CD4-positive, CD25-positive, alpha-beta regulatory T cell (primary cell): ENCODE measurements around the gene TRIM15. TPM values are rescaled to one million over a fixed set of nuclear protein-coding genes. Genes with fewer than 3 reads are reported as not detected.

Experiments used
- ATAC-seq, 2 donors: fragments of 150-1000 bp; cut with Tn5 transposase; one replicate each; pipeline ENCODE4 v1.10.0; 2021; ENCODE audit warnings: low read depth in 2 of 2, moderate number of reproducible peaks in 2 of 2, moderate library complexity in 1 of 2
- DNase-seq, 3 donors: peaks; one replicate each; pipeline versions ENCODE4 v3.0.0 to v3.0.0-alpha.2; 2012 to 2022; ENCODE audit warnings: mixed read lengths in 1 of 3
- H3K27ac ChIP-seq: one replicate; pipeline ENCODE4 v1.7.0; 2013; ENCODE audit warnings: mild to moderate bottlenecking, low read length; ENCODE audit not compliant: insufficient read depth, poor library complexity, severe bottlenecking
- H3K27me3 ChIP-seq: one replicate; pipeline ENCODE4 v1.7.0; 2013; ENCODE audit warnings: low read length; ENCODE audit not compliant: control insufficient read depth, insufficient read depth
- H3K36me3 ChIP-seq: one replicate; pipeline ENCODE4 v1.7.0; 2013; ENCODE audit warnings: mild to moderate bottlenecking, low read length, moderate library complexity; ENCODE audit not compliant: control insufficient read depth, insufficient read depth
- H3K4me1 ChIP-seq: 2 replicates; pipeline ENCODE4 v1.7.0; 2013; ENCODE audit warnings: mild to moderate bottlenecking, low read length; ENCODE audit not compliant: insufficient read depth, control insufficient read depth, poor library complexity, severe bottlenecking
- H3K4me3 ChIP-seq: one replicate; pipeline ENCODE4 v1.7.0; 2013; ENCODE audit warnings: low read depth, mild to moderate bottlenecking, low read length, moderate library complexity
- H3K9me3 ChIP-seq, 2 experiments: 1 replicate in 1 of 2; 2 replicates in 1 of 2; pipeline ENCODE4 v1.7.0; 2013; ENCODE audit warnings: low read length in 2 of 2, mild to moderate bottlenecking in 1 of 2, moderate library complexity in 1 of 2; ENCODE audit not compliant: control insufficient read depth in 2 of 2
- H3K27ac Mint-ChIP-seq, 3 donors: one replicate each; pipeline ENCODE4 v1.8.0; 2020 to 2022; ENCODE audit warnings: mild to moderate bottlenecking in 3 of 3, mixed read lengths in 3 of 3, moderate library complexity in 2 of 3
- H3K27me3 Mint-ChIP-seq: one replicate; pipeline ENCODE4 v1.8.0; 2022; ENCODE audit warnings: mild to moderate bottlenecking, mixed read lengths
- H3K36me3 Mint-ChIP-seq: one replicate; pipeline ENCODE4 v1.8.0; 2020; ENCODE audit warnings: mixed read lengths
- H3K4me1 Mint-ChIP-seq, 4 donors: one replicate each; pipeline ENCODE4 v1.8.0; 2020 to 2022; ENCODE audit warnings: mixed read lengths in 4 of 4, mild to moderate bottlenecking in 1 of 4
- H3K4me3 Mint-ChIP-seq, 4 donors: one replicate each; pipeline ENCODE4 v1.8.0; 2020 to 2022; ENCODE audit warnings: mild to moderate bottlenecking in 4 of 4, mixed read lengths in 4 of 4, moderate library complexity in 3 of 4
- H3K9me3 Mint-ChIP-seq, 7 donors: one replicate each; pipeline ENCODE4 v1.8.0; 2020 to 2022; ENCODE audit warnings: mixed read lengths in 7 of 7, mild to moderate bottlenecking in 3 of 7, moderate library complexity in 2 of 7
- polyA plus RNA-seq, 4 donors: library from polyadenylated mRNA; unstranded; fragments of 300-500 nt; fragmentation: Illumina TruSeq; gene quantifications; one replicate each; pipeline ENCODE4 v1.2.3, GENCODE V29; 2021
- total RNA-seq: library from RNA; stranded (reverse); gene quantifications from one replicate; pipeline ENCODE4 v1.2.3, GENCODE V29; 2022

The TRIM15 gene
- total and polyA plus RNA-seq, 5 donors from 2014 or later, result not detected

- H3K4me3 ChIP-seq, result no peak overlapping the region
- Mint-ChIP-seq H3K27me3 (peaks cover 56% of the 10 kb centered on the region), H3K36me3 (no peaks in the 10 kb centered on the region), H3K9me3 (no peaks in the 10 kb centered on the region), H3K4me3 (no peak overlapping the region), H3K4me1 (peaks cover 2 to 24% (median 16%) of the 10 kb centered on the region in 4 donors), H3K27ac (no peak overlapping the region)
- peaks cover 23% of the 10 kb centered on the region for H3K27me3 ChIP-seq
- no peaks in the 10 kb centered on the region for H3K36me3 ChIP-seq
- DNase-seq, result peak in 2 of 3 donors; percentile 40 to 62
- no peak overlapping the region for H3K27ac ChIP-seq
- H3K4me1 ChIP-seq, result peaks cover 11% of the 10 kb centered on the region
- peak; percentile 56 to 67 for ATAC-seq
- H3K9me3 ChIP-seq, result no peaks in the 10 kb centered on the region
Measured at GRCh38 chr6:30169658-30170614, 6.6 kb downstream of the TRIM15 start.

- Mint-ChIP-seq H3K4me3 (peak overlapping the region in 2 of 4 donors; percentile 33 to 34), H3K9me3 (no peaks in the 10 kb centered on the region), H3K4me1 (peaks cover 0 to 21% (median 13%) of the 10 kb centered on the region in 4 donors), H3K36me3 (no peaks in the 10 kb centered on the region), H3K27me3 (peaks cover 72% of the 10 kb centered on the region), H3K27ac (no peak overlapping the region)
- peak in 1 of 2 donors; percentile 21 for ATAC-seq
- Histone ChIP-seq H3K4me1 (peaks cover 11% of the 10 kb centered on the region), H3K9me3 (no peaks in the 10 kb centered on the region), H3K36me3 (no peaks in the 10 kb centered on the region), H3K27me3 (peaks cover 27% of the 10 kb centered on the region), H3K4me3 (no peak overlapping the region), H3K27ac (no peak overlapping the region)
- no peak for DNase-seq
Measured at GRCh38 chr6:30171677-30172471, 8.5 kb downstream of the TRIM15 start.

- no peak for DNase-seq
- Histone ChIP-seq H3K9me3 (no peaks in the 10 kb centered on the region), H3K36me3 (no peaks in the 10 kb centered on the region), H3K4me3 (no peak overlapping the region), H3K27ac (no peak overlapping the region), H3K4me1 (peaks cover 7% of the 10 kb centered on the region), H3K27me3 (peaks cover 32% of the 10 kb centered on the region)
- no peaks in the 10 kb centered on the region for H3K36me3 Mint-ChIP-seq
- peaks cover 0 to 13% (median 7%) of the 10 kb centered on the region in 4 donors for H3K4me1 Mint-ChIP-seq
- ATAC-seq, result no peak
- no peak overlapping the region for H3K27ac Mint-ChIP-seq
- H3K9me3 Mint-ChIP-seq, result no peaks in the 10 kb centered on the region
- H3K27me3 Mint-ChIP-seq, result peaks cover 80% of the 10 kb centered on the region
- peak overlapping the region in 1 of 4 donors; percentile 28 for H3K4me3 Mint-ChIP-seq
Measured at GRCh38 chr6:30172681-30173080, 9.3 kb downstream of the TRIM15 start.

GRCh38 chr6:30175765-30176164 is 12.4 kb downstream of the TRIM15 start:
- H3K27ac ChIP-seq, result no peak overlapping the region
- H3K4me3 Mint-ChIP-seq, result no peak overlapping the region
- no peaks in the 10 kb centered on the region for H3K36me3 Mint-ChIP-seq
- peaks cover 78% of the 10 kb centered on the region for H3K27me3 Mint-ChIP-seq
- H3K4me3 ChIP-seq, result no peak overlapping the region
- peaks cover 0 to 6% (median 0%) of the 10 kb centered on the region in 7 donors for H3K9me3 Mint-ChIP-seq
- peaks cover 0 to 10% (median under 1%) of the 10 kb centered on the region in 4 donors for H3K4me1 Mint-ChIP-seq
- no peak for DNase-seq
- no peaks in the 10 kb centered on the region for H3K36me3 ChIP-seq
- ATAC-seq, result no peak
- peaks cover 35% of the 10 kb centered on the region for H3K27me3 ChIP-seq
- peaks cover 7% of the 10 kb centered on the region for H3K4me1 ChIP-seq
- no peak overlapping the region for H3K27ac Mint-ChIP-seq
- peaks cover 12 to 13% of the 10 kb centered on the region in 2 experiments for H3K9me3 ChIP-seq

GRCh38 chr6:30178837-30179236 is 15.5 kb downstream of the TRIM15 start:
- Histone ChIP-seq H3K4me3 (no peak overlapping the region), H3K27me3 (peaks cover 24% of the 10 kb centered on the region), H3K4me1 (no peaks in the 10 kb centered on the region), H3K27ac (no peak overlapping the region), H3K36me3 (no peaks in the 10 kb centered on the region), H3K9me3 (peaks cover 12 to 13% of the 10 kb centered on the region in 2 experiments)
- no peak for ATAC-seq
- Mint-ChIP-seq H3K27me3 (peaks cover 53% of the 10 kb centered on the region), H3K4me1 (peaks cover 0 to 6% (median 2%) of the 10 kb centered on the region in 4 donors), H3K4me3 (no peak overlapping the region), H3K9me3 (peaks cover 0 to 6% (median 0%) of the 10 kb centered on the region in 7 donors), H3K36me3 (no peaks in the 10 kb centered on the region), H3K27ac (no peak overlapping the region)
- no peak for DNase-seq

- no peak overlapping the region for H3K27ac Mint-ChIP-seq
- ATAC-seq (no peak), DNase-seq (no peak)
- no peak overlapping the region for H3K4me3 Mint-ChIP-seq
- Histone ChIP-seq H3K27me3 (peaks cover 19% of the 10 kb centered on the region), H3K36me3 (peaks cover 6% of the 10 kb centered on the region), H3K4me1 (no peaks in the 10 kb centered on the region), H3K4me3 (no peak overlapping the region), H3K9me3 (peaks cover 12 to 13% of the 10 kb centered on the region in 2 experiments), H3K27ac (no peak overlapping the region)
- H3K4me1 Mint-ChIP-seq, result peaks cover 0 to 6% (median 2%) of the 10 kb centered on the region in 4 donors
- peaks cover 5% of the 10 kb centered on the region for H3K36me3 Mint-ChIP-seq
- peaks cover 40% of the 10 kb centered on the region for H3K27me3 Mint-ChIP-seq
- peaks cover 0 to 6% (median 0%) of the 10 kb centered on the region in 7 donors for H3K9me3 Mint-ChIP-seq
Measured at GRCh38 chr6:30180145-30180544, 16.8 kb downstream of the TRIM15 start.

- no peak overlapping the region for H3K4me3 ChIP-seq
- H3K27me3 Mint-ChIP-seq, result peaks cover 4% of the 10 kb centered on the region
- peaks cover 0 to 6% (median 2%) of the 10 kb centered on the region in 4 donors for H3K4me1 Mint-ChIP-seq
- H3K36me3 Mint-ChIP-seq, result peaks cover 27% of the 10 kb centered on the region
- peaks cover 7% of the 10 kb centered on the region in 2 experiments for H3K9me3 ChIP-seq
- H3K27ac ChIP-seq, result no peak overlapping the region
- H3K36me3 ChIP-seq, result peaks cover 45% of the 10 kb centered on the region
- peaks cover 5% of the 10 kb centered on the region for H3K27me3 ChIP-seq
- H3K4me1 ChIP-seq, result no peaks in the 10 kb centered on the region
- no peak overlapping the region for H3K4me3 Mint-ChIP-seq
- H3K27ac Mint-ChIP-seq, result peak overlapping the region in 1 of 3 donors; percentile 24
- peaks cover 0 to 4% (median 0%) of the 10 kb centered on the region in 7 donors for H3K9me3 Mint-ChIP-seq
- ATAC-seq (no peak), DNase-seq (no peak)
Measured at GRCh38 chr6:30184417-30185031, 21.2 kb downstream of the TRIM15 start.
